H1 (cell line): ENCODE data around the gene HEATR9. TPM values are rescaled to one million over a fixed set of nuclear protein-coding genes. Genes with fewer than 3 reads are reported as not detected.

Experiments
- CTCF ChIA-PET: fragments of 300-600 bp; sonication (Branson Sonifier 250); formaldehyde crosslinking; loops from one replicate; lab custom pipeline; 2021; ENCODE audit not compliant: partially characterized antibody; lab: Charles Lee
- POLR2A ChIA-PET: fragments of 300-600 bp; sonication (Branson Sonifier 250); formaldehyde crosslinking; loops from one replicate; lab custom pipeline; 2021; ENCODE audit warnings: inconsistent platforms; ENCODE audit not compliant: partially characterized antibody; lab: Charles Lee
- DNase-seq, 2 experiments: peaks; one replicate each; pipeline versions ENCODE4 v3.0.0 to v3.0.0-alpha.2; 2010 to 2022; ENCODE audit warnings: low spot score in 2 of 2, low read depth in 1 of 2, mixed read lengths in 1 of 2
- FAIRE-seq: peaks from 2 replicates; lab custom pipeline; 2011; peaks lifted over from hg19 to GRCh38; lab: Jason Lieb, UNC
- H2AFZ ChIP-seq: 2 replicates; pipeline ENCODE4 v1.8.1; 2012; ENCODE audit warnings: low read length, inconsistent platforms
- H2AK5ac ChIP-seq: 2 replicates; pipeline ENCODE4 v1.6.1; 2013; ENCODE audit warnings: low read depth, low read length
- H2BK120ac ChIP-seq: replicated peaks from 2 replicates; pipeline ENCODE3; 2013; ENCODE audit warnings: low read depth, low read length, inconsistent platforms
- H2BK12ac ChIP-seq: 2 replicates; pipeline ENCODE4 v1.6.1; 2013; ENCODE audit warnings: low read depth, low read length
- H2BK15ac ChIP-seq: 2 replicates; pipeline ENCODE4 v1.6.1; 2013; ENCODE audit warnings: low read length
- H2BK20ac ChIP-seq: 2 replicates; pipeline ENCODE4 v1.6.1; 2013; ENCODE audit warnings: low read length
- H2BK5ac ChIP-seq: 2 replicates; pipeline ENCODE4 v1.6.1; 2013; ENCODE audit warnings: low read depth, low read length
- H3K14ac ChIP-seq: 2 replicates; pipeline ENCODE4 v1.6.1; 2013; ENCODE audit warnings: inconsistent platforms; ENCODE audit not compliant: insufficient read length
- H3K18ac ChIP-seq: 2 replicates; pipeline ENCODE4 v1.6.1; 2013; ENCODE audit warnings: low read length; ENCODE audit errors: extremely low read depth
- H3K23ac ChIP-seq: 2 replicates; pipeline ENCODE4 v1.6.1; 2013; ENCODE audit warnings: inconsistent platforms; ENCODE audit not compliant: insufficient read length
- H3K23me2 ChIP-seq: 2 replicates; pipeline ENCODE4 v1.6.1; 2013; ENCODE audit warnings: low read depth, low read length
- H3K27ac ChIP-seq: 2 replicates; pipeline ENCODE4 v1.6.1; 2011; ENCODE audit warnings: low read depth, low read length, inconsistent platforms
- H3K27me3 ChIP-seq, 4 experiments: replicated peaks in 1 of 4; 1 replicate in 1 of 4; 2 replicates in 3 of 4; pipeline versions ENCODE4 v1.6.1 to v1.8.1; 2011 to 2013; ENCODE audit warnings: low read length in 3 of 4, mild to moderate bottlenecking in 3 of 4, inconsistent platforms in 2 of 4, mixed read lengths in 2 of 4, moderate library complexity in 1 of 4; ENCODE audit not compliant: control insufficient read depth in 3 of 4, insufficient read depth in 3 of 4; ENCODE audit errors: extremely low read depth in 1 of 4
- H3K36me3 ChIP-seq, 4 experiments: 2 replicates each; pipeline versions ENCODE4 v1.6.1 to v1.8.1; 2011 to 2013; ENCODE audit warnings: mild to moderate bottlenecking in 4 of 4, low read length in 3 of 4, moderate library complexity in 2 of 4, control low read depth in 1 of 4, inconsistent platforms in 1 of 4; ENCODE audit not compliant: insufficient read depth in 4 of 4, control insufficient read depth in 2 of 4
- H3K4ac ChIP-seq: replicated peaks from 2 replicates; pipeline ENCODE3; 2013; ENCODE audit warnings: low read length, low read depth, mixed read lengths, inconsistent platforms; ENCODE audit not compliant: insufficient read length
- H3K4me1 ChIP-seq, 4 experiments: replicated peaks in 1 of 4; 1 replicate in 1 of 4; 2 replicates in 3 of 4; pipeline versions ENCODE4 v1.6.1 to v1.8.1; 2011 to 2013; ENCODE audit warnings: low read length in 3 of 4, inconsistent platforms in 2 of 4, mixed read lengths in 1 of 4; ENCODE audit not compliant: insufficient read depth in 4 of 4, control insufficient read depth in 3 of 4
- H3K4me2 ChIP-seq, 2 experiments: 2 replicates each; pipeline versions ENCODE4 v1.6.1 to v1.8.1; 2011 to 2013; ENCODE audit warnings: low read depth in 2 of 2, low read length in 2 of 2, control low read depth in 1 of 2, inconsistent platforms in 1 of 2, mild to moderate bottlenecking in 1 of 2; ENCODE audit not compliant: insufficient read depth in 1 of 2
- H3K4me3 ChIP-seq, 4 experiments: fragments of 200-600, 300-600 bp in 1 of 4; sonication (generic), shearing (Covaris generic), sonication (Bioruptor Twin) in 1 of 4; 2 replicates each; pipeline versions ENCODE4 v1.5.1 to v1.8.1; 2011 to 2016; ENCODE audit warnings: low read length in 4 of 4, low read depth in 3 of 4, control low read depth in 2 of 4, inconsistent platforms in 2 of 4, mild to moderate bottlenecking in 2 of 4, mixed read lengths in 1 of 4, moderate library complexity in 1 of 4; ENCODE audit not compliant: insufficient read depth in 2 of 4; ENCODE audit errors: extremely low read depth in 1 of 4
- H3K56ac ChIP-seq: replicated peaks from 2 replicates; pipeline ENCODE3; 2013; ENCODE audit warnings: low read depth, mild to moderate bottlenecking, mixed read lengths, low read length, inconsistent platforms; ENCODE audit not compliant: insufficient read length
- H3K79me1 ChIP-seq: 2 replicates; pipeline ENCODE4 v1.6.1; 2013; ENCODE audit warnings: low read depth, low read length, control low read depth
- H3K79me2 ChIP-seq, 2 experiments: 2 replicates each; pipeline versions ENCODE4 v1.6.1 to v1.8.1; 2012 to 2013; ENCODE audit warnings: low read length in 2 of 2, mild to moderate bottlenecking in 2 of 2, inconsistent platforms in 1 of 2; ENCODE audit not compliant: insufficient read depth in 2 of 2, control insufficient read depth in 1 of 2
- H3K9ac ChIP-seq, 4 experiments: replicated peaks in 1 of 4; 1 replicate in 1 of 4; 2 replicates in 3 of 4; pipeline versions ENCODE4 v1.6.1 to v1.8.1; 2011 to 2013; ENCODE audit warnings: low read depth in 3 of 4, low read length in 3 of 4, control low read depth in 2 of 4, mild to moderate bottlenecking in 2 of 4, moderate library complexity in 2 of 4, inconsistent platforms in 1 of 4; ENCODE audit errors: extremely low read depth in 1 of 4
- H3K9me3 ChIP-seq, 2 experiments: 2 replicates each; pipeline versions ENCODE4 v1.6.1 to v1.8.1; 2012 to 2013; ENCODE audit warnings: mild to moderate bottlenecking in 2 of 2, moderate library complexity in 2 of 2, control low read depth in 1 of 2, inconsistent platforms in 1 of 2, low read depth in 1 of 2, low read length in 1 of 2, mixed read lengths in 1 of 2; ENCODE audit not compliant: insufficient read depth in 2 of 2
- H4K20me1 ChIP-seq, 2 experiments: replicated peaks in 1 of 2; 2 replicates each; pipeline versions ENCODE3 to v1.8.1; 2011 to 2013; ENCODE audit warnings: inconsistent platforms in 2 of 2, low read length in 2 of 2, mild to moderate bottlenecking in 1 of 2; ENCODE audit not compliant: insufficient read depth in 2 of 2, control insufficient read depth in 1 of 2
- H4K5ac ChIP-seq: 2 replicates; pipeline ENCODE4 v1.6.1; 2013; ENCODE audit warnings: low read length, low read depth, mixed read lengths, inconsistent platforms; ENCODE audit not compliant: insufficient read length
- H4K8ac ChIP-seq: 2 replicates; pipeline ENCODE4 v1.8.0; 2013; ENCODE audit warnings: mild to moderate bottlenecking, moderate library complexity, low read length, inconsistent platforms; ENCODE audit not compliant: insufficient read depth; ENCODE audit errors: extremely low read depth
- H4K91ac ChIP-seq: replicated peaks from 2 replicates; pipeline ENCODE3; 2013; ENCODE audit warnings: low read length, mixed read lengths, inconsistent platforms; ENCODE audit not compliant: insufficient read length
- CHD2 ChIP-seq: IDR thresholded peaks from 2 replicates; pipeline ENCODE4 v1.6.1; 2012; ENCODE audit warnings: low read length, improper control_type of control experiment
- EP300 ChIP-seq, 2 experiments: IDR thresholded peaks; 1 replicate in 1 of 2; 2 replicates in 1 of 2; pipeline ENCODE4 v1.6.1; 2011 to 2012; ENCODE audit warnings: low read depth in 2 of 2, low read length in 2 of 2, mild to moderate bottlenecking in 2 of 2, borderline replicate concordance in 1 of 2, inconsistent platforms in 1 of 2, moderate library complexity in 1 of 2
- FOSL1 ChIP-seq: IDR thresholded peaks from 2 replicates; pipeline ENCODE4 v1.6.1; 2011; ENCODE audit warnings: mild to moderate bottlenecking, low read depth, low read length, moderate library complexity; ENCODE audit not compliant: insufficient read depth
- JUN ChIP-seq: IDR thresholded peaks from 2 replicates; pipeline ENCODE4 v1.6.1; 2011; ENCODE audit warnings: low read depth, mild to moderate bottlenecking, improper control_type of control experiment, low read length
- NRF1 ChIP-seq: IDR thresholded peaks from 2 replicates; pipeline ENCODE4 v1.6.1; 2011; ENCODE audit warnings: mild to moderate bottlenecking, low read depth, low read length, improper control_type of control experiment
- POLR2AphosphoS5 ChIP-seq: IDR thresholded peaks from 2 replicates; pipeline ENCODE4 v1.6.1; 2011; ENCODE audit warnings: low read depth, low read length
- POU5F1 ChIP-seq: IDR thresholded peaks from 2 replicates; pipeline ENCODE4 v1.6.1; 2011; ENCODE audit warnings: low read depth, mild to moderate bottlenecking, low read length, moderate library complexity
- SAP30 ChIP-seq: fragments of 300-600 bp; sonication (generic); IDR thresholded peaks from 2 replicates; pipeline ENCODE4 v1.7.1; 2012; ENCODE audit warnings: low read length, moderate library complexity, mild to moderate bottlenecking, inconsistent platforms; ENCODE audit not compliant: insufficient read depth, insufficient replicate concordance
- SIX5 ChIP-seq: IDR thresholded peaks from 2 replicates; pipeline ENCODE4 v1.6.1; 2011; ENCODE audit warnings: mild to moderate bottlenecking, low read depth, low read length
- SRF ChIP-seq: IDR thresholded peaks from 2 replicates; pipeline ENCODE4 v1.6.1; 2011; ENCODE audit warnings: mild to moderate bottlenecking, low read depth, low read length, moderate library complexity
- WGBS, 2 experiments: shearing (Covaris generic) in 1 of 2; methylation state at CpG; one replicate each; pipeline versions ENCODE4 v1.1.6 to v1.1.7; 2013 to 2015; ENCODE audit warnings: low lambda C conversion rate in 2 of 2, mixed read lengths in 2 of 2, inconsistent platforms in 1 of 2, low coverage in 1 of 2, missing lambda C conversion rate in 1 of 2; ENCODE audit not compliant: insufficient replicate concordance in 2 of 2, insufficient coverage in 1 of 2, insufficient read length in 1 of 2; ENCODE audit errors: extremely low coverage in 1 of 2, missing lambda C conversion rate in 1 of 2; 5-methylcytosine and 5-hydroxymethylcytosine counted together
- polyA plus RNA-seq, 7 experiments: library from polyadenylated mRNA; depleted of rRNA in 3 of 7; stranded (reverse) in 5 of 7; unstranded in 2 of 7; fragments of >200 nt in 5 of 7; fragments of 200-250 nt in 2 of 7; gene quantifications; 1 replicate in 5 of 7; 2 replicates in 1 of 7; 4 replicates in 1 of 7; pipeline versions ENCODE4 v1.2.1 to v1.2.3, GENCODE V29; 2011 to 2013; ENCODE audit warnings: missing spikeins in 2 of 7, mixed read lengths in 2 of 7
- total RNA-seq: library from RNA; stranded (reverse); fragmentation: NEBNext Ultra II Directional; extraction: Animal tissue kit (Norgen Biotek cat#: 25700); gene quantifications from 2 replicates; pipeline ENCODE4 v1.2.1, GENCODE V29; 2021
- TF ChIP-seq, protein P1 (sequence below): IDR thresholded peaks from 2 replicates; pipeline ENCODE4 v1.6.1; 2012; ENCODE audit warnings: inconsistent platforms

Gene HEATR9
- total and polyA plus RNA-seq, 2 of the 8 experiments (the other 6 are each of a cell fraction or from before 2014, with no cell fraction given) = not detected

DNA sequence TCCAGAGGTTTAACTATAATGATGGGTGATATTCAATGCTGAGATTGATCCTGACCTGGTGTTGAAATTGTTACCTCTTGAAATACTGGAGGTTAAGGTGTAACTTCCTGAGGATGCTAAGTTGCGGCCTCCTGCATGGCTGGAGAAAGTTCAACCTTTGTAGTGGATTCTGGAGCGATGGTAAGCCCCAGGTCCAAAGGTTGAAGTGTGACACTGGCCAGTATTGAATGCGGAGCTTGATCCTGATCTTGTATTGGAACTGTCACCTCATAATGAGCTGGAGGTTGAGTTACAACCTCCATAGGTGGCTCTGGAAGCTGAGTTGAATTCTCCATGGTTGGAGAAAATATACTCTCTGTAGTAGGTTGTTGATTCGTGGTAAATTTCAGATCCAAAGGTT lies 44.9 kb upstream of the HEATR9 start:
- FAIRE-seq (no peak), DNase-seq (no peak)
- no peak overlapping the region for H2BK15ac ChIP-seq
- no peak overlapping the region for H3K27ac ChIP-seq
- no peak overlapping the region for H3K14ac ChIP-seq
- H4K5ac ChIP-seq = no peak overlapping the region
- H4K91ac ChIP-seq = no peak overlapping the region
- H3K4ac ChIP-seq = no peak overlapping the region
- peaks cover 30 to 33% of the 10 kb centered on the region in 2 experiments for H3K9me3 ChIP-seq
- CTCF ChIA-PET = interaction anchor here (0.7 to 1.1 kb wide), 3 partner anchors 16 to 42 kb away, joined by 3 to 4 read pairs (median 3); no protein-coding TSS in a partner anchor
- H3K23ac ChIP-seq = no peak overlapping the region
- TF ChIP-seq JUN (no peak), SIX5 (no peak), SAP30 (no peak), POLR2AphosphoS5 (no peak), FOSL1 (no peak), NRF1 (no peak), POU5F1 (no peak), SRF (no peak), CHD2 (no peak), EP300 (IDR thresholded peaks at IDR 0.05; ENCODE audit: borderline replicate concordance in 1 of 2, low read depth in 2 of 2, low read length in 2 of 2) (no peak)
- TF ChIP-seq, protein P1, sequence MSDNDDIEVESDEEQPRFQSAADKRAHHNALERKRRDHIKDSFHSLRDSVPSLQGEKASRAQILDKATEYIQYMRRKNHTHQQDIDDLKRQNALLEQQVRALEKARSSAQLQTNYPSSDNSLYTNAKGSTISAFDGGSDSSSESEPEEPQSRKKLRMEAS = no peak
- no peaks in the 10 kb centered on the region for H3K23me2 ChIP-seq
- no peak overlapping the region for H4K8ac ChIP-seq
- no peak overlapping the region for H2BK20ac ChIP-seq
- H3K56ac ChIP-seq = no peak overlapping the region
- no peaks in the 10 kb centered on the region for H3K27me3 ChIP-seq
- no peak overlapping the region for H3K4me2 ChIP-seq
- no peak overlapping the region for H2AFZ ChIP-seq
- no peak overlapping the region for H2BK12ac ChIP-seq
- H3K79me1 ChIP-seq = no peaks in the 10 kb centered on the region
- no peak overlapping the region for H3K4me3 ChIP-seq
- no peaks in the 10 kb centered on the region for H3K4me1 ChIP-seq
- POLR2A ChIA-PET = no interaction called here
- H3K9ac ChIP-seq = no peak overlapping the region
- H2AK5ac ChIP-seq = no peak overlapping the region
- WGBS, 2 experiments = 84% methylated on average over 4 of the region's 4 CpGs; no CpG with 5 or more reads in 1 of the 2 experiments
- H3K36me3 ChIP-seq = no peaks in the 10 kb centered on the region; a peak in 3 of 8 replicates
- H2BK120ac ChIP-seq = no peak overlapping the region
- H3K79me2 ChIP-seq = no peaks in the 10 kb centered on the region; a peak in 1 of 4 replicates
- H2BK5ac ChIP-seq = no peak overlapping the region
- H4K20me1 ChIP-seq = no peaks in the 10 kb centered on the region
- H3K18ac ChIP-seq = no peak overlapping the region
